Endodermal cell (in vitro differentiated cells): ENCODE results near the gene DNAJC6. TPM values are rescaled to one million over a fixed set of nuclear protein-coding genes. Genes with fewer than 3 reads are reported as not detected.

Source experiments
- DNase-seq: peaks from one replicate; pipeline ENCODE4 v3.0.0-alpha.2; 2017
- H3K27ac ChIP-seq: 2 replicates; pipeline ENCODE4 v1.5.1; 2013; ENCODE audit warnings: mild to moderate bottlenecking, low read depth, low read length, moderate library complexity
- H3K27me3 ChIP-seq: 2 replicates; pipeline ENCODE4 v1.6.1; 2013; ENCODE audit warnings: mild to moderate bottlenecking, low read length, moderate library complexity; ENCODE audit not compliant: insufficient read depth, control insufficient read depth, poor library complexity, severe bottlenecking
- H3K36me3 ChIP-seq: 2 replicates; pipeline ENCODE4 v1.7.0; 2013; ENCODE audit warnings: mild to moderate bottlenecking, low read length, moderate library complexity; ENCODE audit not compliant: control insufficient read depth, insufficient read depth
- H3K4me1 ChIP-seq: one replicate; pipeline ENCODE4 v1.7.0; 2013; ENCODE audit warnings: low read length; ENCODE audit not compliant: control insufficient read depth, insufficient read depth
- H3K4me3 ChIP-seq: 2 replicates; pipeline ENCODE4 v1.5.1; 2013; ENCODE audit warnings: mild to moderate bottlenecking, low read length, moderate library complexity
- H3K9ac ChIP-seq: 2 replicates; pipeline ENCODE4 v1.6.1; 2013; ENCODE audit warnings: mild to moderate bottlenecking, low read length, moderate library complexity; ENCODE audit not compliant: poor library complexity, severe bottlenecking; ENCODE audit errors: extremely low read depth
- H3K9me3 ChIP-seq: 2 replicates; pipeline ENCODE4 v1.6.1; 2013; ENCODE audit warnings: mild to moderate bottlenecking, low read length, moderate library complexity; ENCODE audit not compliant: control insufficient read depth
- H3K27ac Mint-ChIP-seq: 2 replicates; pipeline ENCODE4 v1.8.0; 2020; ENCODE audit warnings: mixed read lengths
- H3K27me3 Mint-ChIP-seq: 2 replicates; pipeline ENCODE4 v1.8.0; 2021; ENCODE audit warnings: mild to moderate bottlenecking, mixed read lengths; ENCODE audit not compliant: insufficient read depth
- H3K36me3 Mint-ChIP-seq: 2 replicates; pipeline ENCODE4 v1.8.0; 2020; ENCODE audit warnings: low read depth, mixed read lengths
- H3K4me1 Mint-ChIP-seq: 2 replicates; pipeline ENCODE4 v1.8.0; 2020; ENCODE audit warnings: mixed read lengths
- H3K4me3 Mint-ChIP-seq: 2 replicates; pipeline ENCODE4 v1.8.0; 2020; ENCODE audit warnings: mild to moderate bottlenecking, moderate library complexity, mixed read lengths
- H3K9me3 Mint-ChIP-seq: 2 replicates; pipeline ENCODE4 v1.8.0; 2020; ENCODE audit warnings: mild to moderate bottlenecking, mixed read lengths
- WGBS, 2 experiments: methylation state at CpG; one replicate each; pipeline versions ENCODE4 v1.1.5 to v1.1.7; 2013; ENCODE audit warnings: missing lambda C conversion rate in 2 of 2, mixed read lengths in 1 of 2; ENCODE audit not compliant: insufficient coverage in 1 of 2, insufficient read length in 1 of 2; 5-methylcytosine and 5-hydroxymethylcytosine counted together
- total RNA-seq, 2 donors: library from RNA; stranded (reverse); fragmentation: NEBNext Ultra II Directional in 1 of 2; extraction: Animal tissue kit (Norgen Biotek cat#: 25700) in 1 of 2; gene quantifications; 2 replicates in 1 of 2; 3 replicates in 1 of 2; pipeline ENCODE4 v1.2.1, GENCODE V29; 2021
- TF ChIP-seq, protein P1 (sequence below): fragments of 200-600 bp; sonication (generic); conservative IDR thresholded peaks from 2 replicates; pipeline ENCODE4 v1.5.0; 2021; ENCODE audit warnings: antibody characterized with exemption, mild to moderate bottlenecking

Gene DNAJC6
- total RNA-seq, 2 donors from 2014 or later = 17.4 to 33.9 TPM

DNA sequence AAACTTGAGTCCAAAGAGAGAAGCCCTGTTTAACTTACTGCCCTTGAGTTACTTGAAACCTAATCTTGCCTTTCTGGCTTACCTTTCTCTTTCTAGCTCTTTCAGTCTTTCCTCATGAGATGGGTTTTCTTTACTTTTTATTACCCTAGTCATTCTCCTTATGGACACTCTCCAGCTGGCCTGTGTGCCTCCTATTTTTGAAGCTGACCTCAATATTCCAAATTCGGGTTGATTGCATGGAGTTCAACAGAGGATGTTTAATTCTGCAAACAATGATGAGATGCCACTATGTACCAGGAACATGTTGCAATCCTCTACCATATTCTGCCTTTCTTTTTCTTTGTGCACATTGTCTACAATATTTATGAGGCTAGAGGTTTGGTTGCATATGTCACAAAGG lies 20.7 kb downstream of the DNAJC6 start:
- H3K27ac ChIP-seq = no peak overlapping the region
- TF ChIP-seq, protein P1, sequence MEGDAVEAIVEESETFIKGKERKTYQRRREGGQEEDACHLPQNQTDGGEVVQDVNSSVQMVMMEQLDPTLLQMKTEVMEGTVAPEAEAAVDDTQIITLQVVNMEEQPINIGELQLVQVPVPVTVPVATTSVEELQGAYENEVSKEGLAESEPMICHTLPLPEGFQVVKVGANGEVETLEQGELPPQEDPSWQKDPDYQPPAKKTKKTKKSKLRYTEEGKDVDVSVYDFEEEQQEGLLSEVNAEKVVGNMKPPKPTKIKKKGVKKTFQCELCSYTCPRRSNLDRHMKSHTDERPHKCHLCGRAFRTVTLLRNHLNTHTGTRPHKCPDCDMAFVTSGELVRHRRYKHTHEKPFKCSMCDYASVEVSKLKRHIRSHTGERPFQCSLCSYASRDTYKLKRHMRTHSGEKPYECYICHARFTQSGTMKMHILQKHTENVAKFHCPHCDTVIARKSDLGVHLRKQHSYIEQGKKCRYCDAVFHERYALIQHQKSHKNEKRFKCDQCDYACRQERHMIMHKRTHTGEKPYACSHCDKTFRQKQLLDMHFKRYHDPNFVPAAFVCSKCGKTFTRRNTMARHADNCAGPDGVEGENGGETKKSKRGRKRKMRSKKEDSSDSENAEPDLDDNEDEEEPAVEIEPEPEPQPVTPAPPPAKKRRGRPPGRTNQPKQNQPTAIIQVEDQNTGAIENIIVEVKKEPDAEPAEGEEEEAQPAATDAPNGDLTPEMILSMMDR = no peak
- no peak overlapping the region for H3K4me3 ChIP-seq
- DNase-seq = no peak
- H3K9ac ChIP-seq = no peak overlapping the region
- Mint-ChIP-seq H3K36me3 (peaks cover 2% of the 10 kb centered on the region), H3K27ac (no peak overlapping the region), H3K4me1 (no peaks in the 10 kb centered on the region), H3K9me3 (no peaks in the 10 kb centered on the region), H3K4me3 (no peak overlapping the region), H3K27me3 (no peaks in the 10 kb centered on the region)
- 90 to 92% methylated on average over 1 of the region's 1 CpG for WGBS, 2 experiments
- no peaks in the 10 kb centered on the region for H3K36me3 ChIP-seq
- no peaks in the 10 kb centered on the region for H3K27me3 ChIP-seq
- H3K4me1 ChIP-seq = no peaks in the 10 kb centered on the region
- no peaks in the 10 kb centered on the region for H3K9me3 ChIP-seq

DNA sequence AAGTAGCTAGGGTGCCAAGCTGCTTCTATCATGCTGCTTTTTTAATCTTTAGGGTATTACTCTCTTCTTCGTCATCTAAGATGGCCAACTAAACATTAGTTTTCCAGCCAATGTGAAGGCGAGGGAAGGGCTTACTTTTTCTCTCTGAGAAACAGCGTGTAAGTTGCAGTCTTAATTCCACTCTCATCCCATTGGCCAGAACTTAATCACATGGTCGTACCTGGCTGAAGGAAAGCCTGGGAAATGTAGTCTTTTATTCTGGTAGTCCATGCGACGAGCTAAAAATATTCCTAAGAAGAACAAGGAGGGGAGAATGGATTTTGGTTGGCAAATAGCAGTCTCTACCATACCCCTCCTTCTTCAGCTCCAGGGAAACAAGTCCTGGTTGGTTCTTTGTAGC lies 21.5 kb downstream of the DNAJC6 start:
- Histone ChIP-seq H3K4me1 (no peaks in the 10 kb centered on the region), H3K27ac (no peak overlapping the region), H3K27me3 (no peaks in the 10 kb centered on the region), H3K9ac (no peak overlapping the region), H3K9me3 (peaks cover 3% of the 10 kb centered on the region), H3K36me3 (no peaks in the 10 kb centered on the region), H3K4me3 (no peak overlapping the region)
- 80 to 100% methylated on average over 2 to 6 of the region's 6 CpGs for WGBS, 2 experiments
- TF ChIP-seq, protein P1 = no peak
- Mint-ChIP-seq H3K9me3 (no peaks in the 10 kb centered on the region), H3K27me3 (no peaks in the 10 kb centered on the region), H3K36me3 (peaks cover 2% of the 10 kb centered on the region), H3K4me1 (no peaks in the 10 kb centered on the region), H3K27ac (no peak overlapping the region), H3K4me3 (no peak overlapping the region)
- DNase-seq = no peak

DNA sequence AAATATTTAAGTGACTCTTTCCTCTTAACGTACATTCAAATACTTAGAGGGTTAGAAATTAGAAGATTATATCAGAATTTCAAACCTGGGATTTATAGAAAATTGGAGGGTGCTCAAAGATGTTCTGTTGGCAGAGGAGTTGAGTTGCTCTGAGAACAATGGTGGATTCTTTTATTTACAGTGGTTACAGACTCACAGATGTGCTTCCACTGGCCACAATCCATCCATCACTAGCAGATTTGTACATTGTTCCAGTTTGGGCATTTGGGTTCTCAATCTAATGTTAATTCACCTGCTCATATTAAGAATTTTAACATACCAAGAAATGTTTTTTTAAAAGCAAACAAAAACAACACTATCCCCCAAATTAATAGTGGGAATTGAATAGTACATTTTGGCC lies 23.5 kb downstream of the DNAJC6 start:
- TF ChIP-seq, protein P1 = no peak
- peaks cover 4% of the 10 kb centered on the region for H3K36me3 ChIP-seq
- no peak for DNase-seq
- no peak overlapping the region for H3K4me3 ChIP-seq
- Mint-ChIP-seq H3K4me3 (no peak overlapping the region), H3K27me3 (no peaks in the 10 kb centered on the region), H3K27ac (no peak overlapping the region), H3K36me3 (peaks cover 11% of the 10 kb centered on the region), H3K9me3 (peaks cover 9% of the 10 kb centered on the region), H3K4me1 (no peaks in the 10 kb centered on the region)
- H3K27me3 ChIP-seq = no peaks in the 10 kb centered on the region
- peaks cover 15% of the 10 kb centered on the region for H3K9me3 ChIP-seq
- no peak overlapping the region for H3K9ac ChIP-seq
- H3K4me1 ChIP-seq = no peaks in the 10 kb centered on the region
- H3K27ac ChIP-seq = no peak overlapping the region
- 100% methylated on average over 1 of the region's 1 CpG; no CpG with 5 or more reads in 1 of the 2 experiments for WGBS, 2 experiments
